Effector memory CD8-positive, alpha-beta T cell (primary cell): ENCODE data around the gene GRN.
"Not testable (repeated sequence)": the region's sequence is repeated elsewhere in the genome, so short reads cannot be mapped to it uniquely, and the experiment has no call there.

Experiments used
- ATAC-seq: fragments of 150-1000 bp; cut with Tn5 transposase; replicated peaks from 2 replicates; pipeline ENCODE4 v1.10.0; 2021; ENCODE audit warnings: mild to moderate bottlenecking, moderate library complexity
- DNase-seq, 3 experiments: peaks; one replicate each; pipeline ENCODE4 v3.0.0; 2021
- H3K27ac Mint-ChIP-seq, 2 donors: one replicate each; pipeline ENCODE4 v1.8.0; 2022; ENCODE audit warnings: mild to moderate bottlenecking in 2 of 2, mixed read lengths in 2 of 2, moderate library complexity in 2 of 2
- H3K27me3 Mint-ChIP-seq, 2 donors: one replicate each; pipeline ENCODE4 v1.8.0; 2022; ENCODE audit warnings: mixed read lengths in 2 of 2
- H3K36me3 Mint-ChIP-seq: one replicate; pipeline ENCODE4 v1.8.0; 2022; ENCODE audit warnings: mild to moderate bottlenecking, moderate library complexity, mixed read lengths; ENCODE audit not compliant: insufficient read depth
- H3K4me1 Mint-ChIP-seq, 2 donors: one replicate each; pipeline ENCODE4 v1.8.0; 2022; ENCODE audit warnings: low read depth in 2 of 2, mixed read lengths in 2 of 2
- H3K4me3 Mint-ChIP-seq, 2 donors: one replicate each; pipeline ENCODE4 v1.8.0; 2022; ENCODE audit warnings: mild to moderate bottlenecking in 2 of 2, mixed read lengths in 2 of 2, moderate library complexity in 2 of 2
- H3K9me3 Mint-ChIP-seq, 2 donors: one replicate each; pipeline ENCODE4 v1.8.0; 2022; ENCODE audit warnings: mixed read lengths in 2 of 2

GRN gene

DNA sequence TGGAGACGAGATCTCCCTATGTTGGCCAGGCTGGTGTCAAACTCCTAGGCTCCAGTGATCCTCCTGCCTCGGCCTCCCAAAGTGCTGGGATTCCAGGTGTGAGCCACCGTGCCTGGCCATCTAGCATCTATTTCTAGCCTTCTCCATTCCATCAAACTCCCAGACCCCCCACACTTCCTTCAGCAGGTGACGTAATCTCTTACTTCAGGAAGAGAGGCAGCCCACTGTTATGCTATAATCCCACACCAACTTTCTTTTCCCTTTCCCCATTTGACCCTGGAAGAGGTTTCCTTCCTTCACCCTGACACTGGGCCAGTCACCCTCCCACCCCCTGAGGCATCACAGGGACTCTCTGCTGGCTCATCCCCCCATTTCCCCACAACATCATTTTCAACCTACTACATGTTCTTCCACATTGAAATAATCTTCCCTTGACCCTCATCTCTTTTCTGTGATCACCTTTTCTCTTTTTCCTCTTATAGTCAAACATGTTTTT lies 36.8 kb downstream of the GRN start:
- Mint-ChIP-seq H3K27ac (no peak overlapping the region), H3K36me3 (peaks cover 3% of the 10 kb centered on the region), H3K4me1 (peaks cover 6 to 7% of the 10 kb centered on the region in 2 donors), H3K4me3 (no peak overlapping the region), H3K9me3 (no peaks in the 10 kb centered on the region), H3K27me3 (peaks cover 30 to 67% of the 10 kb centered on the region in 2 donors)
- DNase-seq (no peak), ATAC-seq (no peak)

DNA sequence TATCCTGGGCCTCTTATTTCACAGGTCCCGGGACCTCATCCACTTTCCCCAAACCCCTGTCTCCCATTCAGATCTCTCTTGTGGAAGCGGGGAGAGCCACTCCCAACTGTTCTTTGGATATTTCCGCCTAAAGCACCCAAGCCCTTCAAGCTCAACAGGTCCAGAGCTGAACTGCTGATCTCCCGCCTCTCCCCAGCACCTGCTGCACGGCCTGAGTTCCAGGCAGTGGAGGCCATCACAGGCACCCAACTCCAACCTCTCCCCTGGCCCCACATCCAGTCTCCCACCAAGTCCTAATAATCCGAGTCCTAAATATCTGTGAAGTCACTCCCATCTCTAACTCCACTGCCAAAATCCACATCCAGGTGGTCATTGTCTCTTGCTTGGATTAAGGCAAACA lies 37.8 kb downstream of the GRN start:
- H3K9me3 Mint-ChIP-seq = no peaks in the 10 kb centered on the region
- DNase-seq (no peak), ATAC-seq (no peak)
- H3K4me3 Mint-ChIP-seq = no peak overlapping the region
- peaks cover 3% of the 10 kb centered on the region for H3K36me3 Mint-ChIP-seq
- H3K27me3 Mint-ChIP-seq = peaks cover 30 to 59% of the 10 kb centered on the region in 2 donors
- H3K27ac Mint-ChIP-seq = no peak overlapping the region
- H3K4me1 Mint-ChIP-seq = peaks cover 6 to 7% of the 10 kb centered on the region in 2 donors

DNA sequence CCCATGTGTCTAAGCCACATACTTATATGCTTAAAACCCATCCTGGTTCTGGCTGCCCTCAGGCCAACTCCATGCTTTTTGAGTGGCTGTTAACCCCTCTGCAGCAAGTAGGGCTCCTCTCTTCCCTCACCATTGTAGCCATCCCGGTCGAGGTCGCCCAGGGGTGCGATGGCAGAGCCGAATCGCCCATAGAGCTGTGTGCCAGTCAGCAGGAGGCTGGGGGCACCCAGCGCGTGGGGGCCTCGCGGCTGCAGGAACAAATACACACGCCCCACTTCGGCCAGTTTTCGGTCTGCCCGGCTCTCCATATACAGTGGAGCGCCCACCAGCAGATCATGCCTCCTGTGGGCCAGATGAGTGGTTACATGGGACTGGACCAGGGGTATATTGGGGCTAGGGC lies 38.3 kb downstream of the GRN start:
- peaks cover 6 to 7% of the 10 kb centered on the region in 2 donors for H3K4me1 Mint-ChIP-seq
- no peak for DNase-seq

DNA sequence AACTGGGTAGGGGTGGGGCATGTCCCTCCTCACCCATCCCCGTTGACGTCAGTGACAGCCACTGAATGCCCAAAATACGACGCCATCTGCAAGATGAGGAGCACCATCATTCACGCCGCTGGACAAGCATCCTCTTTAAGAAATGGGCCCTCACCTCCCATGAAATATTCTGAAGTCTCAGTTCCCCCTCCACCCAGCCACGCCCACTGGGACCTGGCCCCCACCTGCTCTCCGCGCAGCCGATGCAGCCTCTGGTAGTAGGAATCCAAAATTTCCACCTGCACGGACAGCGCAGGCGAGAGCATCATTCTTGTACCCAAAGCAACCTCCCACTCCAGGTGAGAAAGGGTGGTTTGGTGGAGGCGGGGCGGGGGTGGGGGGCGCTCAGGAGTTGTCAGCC lies 38.8 kb downstream of the GRN start:
- no peaks in the 10 kb centered on the region for H3K9me3 Mint-ChIP-seq
- no peak for ATAC-seq
- no peak overlapping the region for H3K4me3 Mint-ChIP-seq
- no peak overlapping the region for H3K27ac Mint-ChIP-seq
- peaks cover 6 to 7% of the 10 kb centered on the region in 2 donors for H3K4me1 Mint-ChIP-seq
- peaks cover 24 to 56% of the 10 kb centered on the region in 2 donors for H3K27me3 Mint-ChIP-seq
- peaks cover 7% of the 10 kb centered on the region for H3K36me3 Mint-ChIP-seq
- no peak for DNase-seq

More for the DNA sequence above, 38.3 kb downstream of the GRN start:
- H3K4me3 Mint-ChIP-seq = no peak overlapping the region
- no peak for ATAC-seq
- H3K9me3 Mint-ChIP-seq = no peaks in the 10 kb centered on the region
- peaks cover 4% of the 10 kb centered on the region for H3K36me3 Mint-ChIP-seq
- H3K27me3 Mint-ChIP-seq = peaks cover 29 to 59% of the 10 kb centered on the region in 2 donors
- H3K27ac Mint-ChIP-seq = no peak overlapping the region

DNA sequence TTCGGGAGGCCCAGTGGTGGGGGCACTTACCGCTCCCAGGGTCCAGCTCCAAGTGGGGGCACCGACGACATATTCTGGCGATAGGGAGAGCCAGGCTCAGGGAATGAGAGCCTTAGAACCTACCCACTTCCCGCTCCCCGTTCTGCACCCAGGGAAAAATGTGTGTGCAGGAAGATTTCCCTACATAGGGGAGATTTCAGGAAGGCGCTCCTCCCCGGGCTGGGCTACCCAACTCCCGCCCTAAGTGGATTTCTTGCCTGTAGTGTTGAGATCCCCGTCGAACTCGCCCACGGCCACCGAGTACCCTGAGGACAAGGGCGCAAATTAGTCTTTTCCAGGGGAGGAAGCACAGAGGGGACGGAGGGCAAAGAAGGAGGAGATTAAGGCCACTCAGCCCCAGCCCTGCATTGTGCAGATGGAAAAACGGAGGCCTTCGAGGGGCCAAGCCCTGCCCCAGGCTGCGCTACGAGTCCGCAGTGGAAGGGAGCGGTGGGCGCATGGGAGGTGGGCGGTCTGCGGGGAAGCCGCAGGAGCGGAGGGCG lies 39.2 kb downstream of the GRN start:
- Mint-ChIP-seq H3K27me3 (peaks cover 24 to 59% of the 10 kb centered on the region in 2 donors), H3K36me3 (peaks cover 7% of the 10 kb centered on the region), H3K4me1 (peaks cover 7 to 8% of the 10 kb centered on the region in 2 donors)

DNA sequence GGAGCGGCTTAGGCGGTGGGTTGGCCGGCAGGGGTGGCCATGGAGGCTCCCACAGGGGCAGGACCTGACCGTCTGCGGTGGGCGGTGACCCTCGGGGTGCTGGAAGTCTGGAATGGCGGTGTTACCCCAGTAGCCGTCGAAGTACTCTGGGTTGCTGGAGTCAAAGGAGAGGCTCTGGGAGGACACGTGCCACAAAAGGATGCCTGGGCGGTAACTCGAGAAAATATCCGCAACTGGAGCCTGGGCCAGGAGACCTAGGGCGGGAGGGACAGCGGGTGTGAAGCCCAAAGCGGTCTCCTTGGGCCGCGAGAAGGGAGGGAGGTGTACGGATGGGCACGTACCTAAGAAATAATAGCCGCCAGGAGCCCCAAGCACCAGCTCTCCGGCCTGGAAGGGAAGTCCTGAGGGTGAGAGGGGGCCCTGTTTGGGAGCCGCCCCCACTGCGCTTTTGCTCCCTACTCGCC lies 39.8 kb downstream of the GRN start:
- H3K4me1 Mint-ChIP-seq = peaks cover 12 to 13% of the 10 kb centered on the region in 2 donors
- no peak overlapping the region for H3K27ac Mint-ChIP-seq
- peaks cover 24 to 64% of the 10 kb centered on the region in 2 donors for H3K27me3 Mint-ChIP-seq
- peak; percentile 15 for ATAC-seq
- no peak for DNase-seq
- peak overlapping the region; percentile 76 for H3K4me3 Mint-ChIP-seq
- peaks cover 7% of the 10 kb centered on the region for H3K36me3 Mint-ChIP-seq
- peaks cover 0 to 3% of the 10 kb centered on the region in 2 donors for H3K9me3 Mint-ChIP-seq

More for the DNA sequence above, 39.2 kb downstream of the GRN start:
- no peak overlapping the region for H3K27ac Mint-ChIP-seq
- H3K9me3 Mint-ChIP-seq = peaks cover 0 to under 1% of the 10 kb centered on the region in 2 donors
- DNase-seq (no peak), ATAC-seq (no peak)
- peak overlapping the region; percentile 76 for H3K4me3 Mint-ChIP-seq

DNA sequence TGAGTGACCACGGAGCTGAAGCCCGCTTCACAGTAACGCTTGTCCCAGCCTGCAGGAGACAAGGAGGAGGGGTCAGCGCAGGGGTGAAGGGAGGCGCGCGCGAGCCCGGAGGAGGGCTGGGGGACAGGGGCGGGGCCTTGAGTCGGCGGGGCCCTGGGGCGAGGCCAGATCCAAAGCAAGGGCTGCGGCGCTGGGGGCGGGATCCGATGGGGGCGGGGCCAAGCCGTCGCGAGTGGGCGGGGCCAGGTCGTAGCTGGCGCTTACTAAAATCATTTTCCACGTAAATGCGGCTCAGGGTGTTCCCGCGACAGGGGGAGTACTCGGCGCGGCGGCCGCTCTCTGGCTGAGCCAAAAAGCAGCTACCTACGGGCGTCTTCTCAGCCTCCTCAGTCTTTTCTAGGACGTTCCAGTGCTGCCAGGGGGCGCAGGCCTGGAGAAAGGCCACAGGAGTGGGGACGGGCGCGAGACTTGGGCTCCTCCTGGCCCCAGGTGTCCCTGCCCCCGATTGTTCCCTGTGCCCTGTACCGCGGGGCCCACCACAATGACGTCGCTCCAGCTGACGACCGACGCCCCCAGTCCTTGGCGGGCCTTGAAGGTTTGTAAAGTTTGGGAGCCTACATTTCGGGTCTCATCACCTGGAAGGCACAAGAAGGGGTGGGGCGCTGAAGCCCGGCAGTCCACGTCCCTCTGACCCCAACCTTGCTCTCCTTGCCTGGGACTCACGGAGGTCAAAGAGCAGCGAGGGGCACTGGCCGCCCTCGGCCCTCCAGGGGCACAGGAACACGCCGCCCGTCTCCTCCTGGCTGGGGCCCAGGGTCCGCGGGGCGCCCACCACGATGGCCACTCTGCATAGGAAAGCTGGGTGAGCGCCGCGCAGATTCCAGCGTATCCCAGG lies 40.4 kb downstream of the GRN start:
- H3K4me1 Mint-ChIP-seq = peaks cover 13 to 20% of the 10 kb centered on the region in 2 donors
- peaks cover 0 to 3% of the 10 kb centered on the region in 2 donors for H3K9me3 Mint-ChIP-seq
- H3K27me3 Mint-ChIP-seq = peaks cover 24 to 60% of the 10 kb centered on the region in 2 donors
- H3K36me3 Mint-ChIP-seq = peaks cover 7% of the 10 kb centered on the region
- DNase-seq = peak; percentile 66 to 69 (median 68)
- H3K4me3 Mint-ChIP-seq = peak overlapping the region; percentile 76
- peak; percentile 88 for ATAC-seq
- peak overlapping the region in 1 of 2 donors; percentile 54 for H3K27ac Mint-ChIP-seq

DNA sequence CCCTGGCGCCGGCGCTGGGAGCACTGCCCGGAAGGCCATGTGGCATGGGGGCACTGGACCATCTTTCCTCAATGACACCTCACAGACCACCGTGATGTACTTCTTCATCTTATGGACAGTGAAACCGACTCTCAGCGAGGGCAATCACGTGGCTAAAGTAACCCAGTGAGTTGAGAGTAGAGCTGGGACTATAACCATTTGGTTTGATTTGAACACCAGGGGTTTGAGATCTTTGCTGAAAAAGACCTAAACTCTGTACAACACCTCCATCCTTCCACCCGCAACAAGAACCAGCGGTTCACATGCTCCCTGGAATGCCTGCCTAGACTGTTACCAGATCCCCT lies 41.1 kb downstream of the GRN start:
- Mint-ChIP-seq H3K27ac (no peak overlapping the region), H3K27me3 (peaks cover 24 to 57% of the 10 kb centered on the region in 2 donors), H3K9me3 (peaks cover 0 to 3% of the 10 kb centered on the region in 2 donors), H3K4me3 (peak overlapping the region; percentile 76), H3K4me1 (peaks cover 13 to 20% of the 10 kb centered on the region in 2 donors), H3K36me3 (peaks cover 7% of the 10 kb centered on the region)
- no peak for DNase-seq
- ATAC-seq = no peak

DNA sequence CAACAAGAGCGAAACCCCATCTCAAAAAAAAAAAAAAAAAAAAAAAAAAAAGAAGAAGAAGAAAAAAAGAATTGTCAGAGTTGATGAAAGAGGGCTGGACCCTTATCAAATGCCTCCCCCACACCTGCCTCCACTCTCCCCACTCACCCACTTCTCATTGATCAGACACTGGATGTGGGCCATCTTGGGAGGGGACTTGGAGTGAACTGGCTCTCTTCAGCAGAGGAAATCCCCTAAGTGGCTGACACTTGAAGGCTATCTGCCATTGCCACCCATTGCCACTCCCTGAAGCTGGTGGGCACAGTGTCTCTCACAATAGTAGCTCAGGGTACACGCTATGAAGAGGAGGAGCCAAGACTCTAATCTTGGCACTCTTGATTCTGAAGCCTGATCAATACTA lies 42.7 kb downstream of the GRN start:
- H3K27ac Mint-ChIP-seq = no peak overlapping the region
- peaks cover 13 to 24% of the 10 kb centered on the region in 2 donors for H3K4me1 Mint-ChIP-seq

DNA sequence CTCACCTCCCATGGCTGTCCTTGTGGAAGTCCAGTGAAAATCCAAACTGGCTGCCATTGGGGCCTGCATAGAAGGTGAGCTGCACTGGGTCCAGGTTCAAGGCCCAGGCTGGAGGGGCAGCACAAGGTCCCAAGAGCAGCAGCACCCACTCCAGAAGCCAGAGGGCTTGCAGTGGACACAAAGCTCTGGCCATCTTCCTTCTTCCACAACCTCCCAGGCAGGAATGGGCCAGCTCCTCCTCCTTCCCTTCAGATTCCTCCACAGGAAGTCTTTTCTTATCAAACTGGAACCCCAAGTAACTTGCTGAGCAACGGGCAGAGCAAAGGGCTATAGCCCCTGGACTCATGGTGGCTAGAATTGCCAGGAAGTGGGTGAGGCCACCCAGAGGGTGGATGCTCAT lies 44.2 kb downstream of the GRN start, which contains the start of gene ITGA2B:
ITGA2B (minus strand) TSS at position 369 of the 400 bp plus-strand sequence; CDS start at position 193, 176 bp downstream.
- peaks cover 7% of the 10 kb centered on the region for H3K36me3 Mint-ChIP-seq
- H3K9me3 Mint-ChIP-seq = peaks cover 0 to 3% of the 10 kb centered on the region in 2 donors
- ATAC-seq (no peak), DNase-seq (no peak)
- no peak within 1 kb of the TSS for H3K4me3 Mint-ChIP-seq
- peaks cover 13 to 24% of the 10 kb centered on the region in 2 donors for H3K4me1 Mint-ChIP-seq
- peaks cover 7 to 28% of the 10 kb centered on the region in 2 donors for H3K27me3 Mint-ChIP-seq
- peak within 1 kb of the TSS in 1 of 2 donors; percentile 51 for H3K27ac Mint-ChIP-seq

More for the DNA sequence above, 42.7 kb downstream of the GRN start:
- DNase-seq (no peak), ATAC-seq (no peak)
- peaks cover 7% of the 10 kb centered on the region for H3K36me3 Mint-ChIP-seq
- H3K27me3 Mint-ChIP-seq = peaks cover 13 to 43% of the 10 kb centered on the region in 2 donors
- peaks cover 0 to 3% of the 10 kb centered on the region in 2 donors for H3K9me3 Mint-ChIP-seq
- no peak overlapping the region for H3K4me3 Mint-ChIP-seq

DNA sequence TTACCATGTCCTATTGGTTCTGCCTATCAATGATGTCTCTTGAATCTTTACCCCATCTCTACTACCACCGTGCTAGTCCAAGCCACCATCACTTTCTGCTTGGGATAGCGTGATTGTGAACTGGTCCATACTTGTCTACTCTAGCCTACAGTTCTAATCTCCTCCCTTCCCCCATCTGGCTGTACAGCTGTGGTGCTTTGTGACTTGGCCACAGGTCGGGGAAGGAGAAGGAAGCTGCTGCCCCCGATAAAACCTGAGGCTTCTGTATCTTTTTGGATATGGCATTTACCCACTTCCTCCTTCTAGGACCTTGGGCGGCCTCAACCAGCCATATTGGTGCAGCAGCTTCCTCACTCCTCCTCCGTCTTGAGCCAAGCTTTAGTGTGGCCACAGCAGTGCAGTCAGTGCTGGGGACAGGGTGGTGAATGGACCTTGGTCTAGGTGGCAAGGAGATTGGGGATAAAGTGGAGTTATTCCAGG lies 44.7 kb downstream of the GRN start:
- Mint-ChIP-seq H3K27me3 (peaks cover 7 to 24% of the 10 kb centered on the region in 2 donors), H3K36me3 (peaks cover 7% of the 10 kb centered on the region), H3K4me3 (no peak overlapping the region), H3K27ac (peak overlapping the region in 1 of 2 donors; percentile 51), H3K9me3 (peaks cover 0 to 3% of the 10 kb centered on the region in 2 donors), H3K4me1 (peaks cover 10 to 24% of the 10 kb centered on the region in 2 donors)
- DNase-seq (no peak), ATAC-seq (no peak)

DNA sequence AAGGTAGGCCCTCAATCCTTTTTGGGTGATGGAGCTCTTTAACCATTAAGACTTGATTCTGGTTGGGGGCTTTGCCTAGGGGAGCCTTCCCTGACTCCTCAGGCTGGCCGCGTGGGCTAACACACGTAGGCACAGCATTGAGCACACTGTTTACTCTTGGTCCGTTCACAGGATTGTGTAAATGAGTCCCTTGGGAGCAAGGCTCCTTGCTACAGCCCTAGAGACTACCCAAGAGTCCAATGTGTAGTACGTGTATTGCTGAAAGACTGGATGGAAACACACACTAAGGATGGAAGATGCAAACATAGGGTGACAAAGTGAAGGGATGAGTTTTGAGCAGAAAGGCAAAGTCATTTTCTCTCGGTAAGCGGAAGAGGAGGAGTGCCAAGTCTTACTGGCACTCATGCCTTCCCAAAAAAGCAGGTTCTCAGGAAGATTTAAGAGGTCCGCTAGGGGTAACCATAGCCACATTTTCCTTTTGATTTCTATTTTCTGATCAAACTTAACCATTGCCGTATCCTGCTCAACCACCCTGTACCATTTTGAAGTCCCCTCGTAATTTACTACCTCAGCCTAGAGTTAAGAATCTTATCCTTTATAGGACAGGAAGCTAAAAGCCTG lies 45.3 kb downstream of the GRN start:
- H3K9me3 Mint-ChIP-seq = peaks cover 0 to 3% of the 10 kb centered on the region in 2 donors
- DNase-seq = no peak
- H3K4me1 Mint-ChIP-seq = peaks cover 7 to 24% of the 10 kb centered on the region in 2 donors
- peaks cover 7% of the 10 kb centered on the region for H3K36me3 Mint-ChIP-seq
- peaks cover 7 to 18% of the 10 kb centered on the region in 2 donors for H3K27me3 Mint-ChIP-seq
- ATAC-seq = no peak
- H3K27ac Mint-ChIP-seq = no peak overlapping the region
- no peak overlapping the region for H3K4me3 Mint-ChIP-seq

DNA sequence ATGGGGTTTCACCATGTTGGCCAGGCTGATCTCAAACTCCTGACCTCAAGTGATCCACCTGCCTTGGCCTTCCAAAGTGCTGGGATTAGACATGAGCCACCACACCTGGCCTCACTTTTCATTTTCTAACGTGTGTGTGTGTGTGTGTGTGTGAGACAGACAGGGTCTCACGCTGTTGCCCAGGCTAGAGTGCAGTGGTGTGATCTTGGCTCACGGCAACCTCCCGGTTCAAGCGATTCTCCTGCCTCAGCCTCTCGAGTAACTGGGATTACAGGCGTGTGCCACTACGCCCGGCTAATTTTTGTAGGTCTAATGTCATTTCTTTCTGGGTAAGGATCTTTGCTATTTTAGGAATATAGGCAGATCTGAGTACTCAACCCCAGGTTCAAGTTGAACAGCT lies 49.0 kb downstream of the GRN start:
- H3K4me3 Mint-ChIP-seq, ATAC-seq, H3K27me3 Mint-ChIP-seq, H3K9me3 Mint-ChIP-seq, DNase-seq: not testable (repeated sequence)
- H3K4me1 Mint-ChIP-seq = peaks cover 10 to 18% of the 10 kb centered on the region in 2 donors
- peak overlapping the region in 1 of 2 donors; percentile 24 for H3K27ac Mint-ChIP-seq
- peaks cover 13% of the 10 kb centered on the region for H3K36me3 Mint-ChIP-seq
